HCT116 (cell line): ENCODE measurements around the gene STUM. TPM values are rescaled to one million over a fixed set of nuclear protein-coding genes. Genes with fewer than 3 reads are reported as not detected.

Source experiments
- ATAC-seq: fragments of 200-7000 bp; cut with Tn5 transposase; 2 replicates; pipeline ENCODE4 v1.9.1; 2020; ENCODE audit warnings: mild to moderate bottlenecking, moderate library complexity
- BruUV-seq: library from RNA; stranded (reverse); fragments of 400-500 nt; replicated peaks from 2 replicates; lab custom pipeline; 2021; lab: Mats Ljungman, UMichigan
- CTCF ChIA-PET: fragments of 300-600 bp; sonication (Branson Sonifier 250); formaldehyde crosslinking; loops from one replicate; lab custom pipeline; 2021; ENCODE audit warnings: antibody characterized with exemption; lab: Charles Lee
- POLR2A ChIA-PET: fragments of 300-600, 350-600 bp; sonication (Branson Sonifier 250); formaldehyde crosslinking; loops from one replicate; lab custom pipeline; 2021; ENCODE audit warnings: antibody characterized with exemption; lab: Charles Lee
- RAD21 ChIA-PET, 2 experiments: fragments of 300-600 bp; sonication (Branson Sonifier 250); formaldehyde crosslinking; loops; one replicate each; lab custom pipeline; 2023; ENCODE audit warnings: low total read pairs in 2 of 2; ENCODE audit not compliant: uncharacterized antibody in 2 of 2, unreplicated experiment in 2 of 2, low non-redundant PET in 1 of 2; lab: Charles Lee
- DNase-seq: peaks from one replicate; pipeline ENCODE4 v3.0.0-alpha.2; 2010; ENCODE audit warnings: low read depth, low spot score
- H2AFZ ChIP-seq: fragments of 200-600 bp; shearing (Covaris generic), sonication (generic); 2 replicates; pipeline ENCODE4 v1.6.1; 2017; ENCODE audit warnings: low read depth, mixed run types, mixed read lengths, antibody characterized with exemption, low read length; ENCODE audit not compliant: poor library complexity, severe bottlenecking
- H3K27ac ChIP-seq: 2 replicates; pipeline ENCODE4 v1.5.1; 2012; ENCODE audit warnings: low read depth, low read length
- H3K27me3 ChIP-seq: fragments of 200-600 bp; sonication (generic); 2 replicates; pipeline ENCODE4 v1.6.1; 2016; ENCODE audit warnings: mixed run types, low read length, mixed read lengths; ENCODE audit not compliant: insufficient read depth
- H3K36me3 ChIP-seq, 2 experiments: fragments of 200-500 bp in 1 of 2; fragments of 200-600 bp in 1 of 2; sonication (Bioruptor generic) in 1 of 2; sonication (generic) in 1 of 2; 2 replicates each; pipeline versions ENCODE4 v1.5.1 to v1.6.1; 2014 to 2016; ENCODE audit warnings: low read length in 2 of 2, inconsistent platforms in 1 of 2, mixed read lengths in 1 of 2, mixed run types in 1 of 2; ENCODE audit not compliant: insufficient read depth in 2 of 2, control insufficient read depth in 1 of 2
- H3K4me1 ChIP-seq, 2 experiments: fragments of 200-600 bp in 1 of 2; sonication (generic) in 1 of 2; 2 replicates each; pipeline versions ENCODE4 v1.5.1 to v1.6.1; 2012 to 2017; ENCODE audit warnings: low read length in 2 of 2, inconsistent platforms in 1 of 2, mild to moderate bottlenecking in 1 of 2, mixed read lengths in 1 of 2, mixed run types in 1 of 2, moderate library complexity in 1 of 2; ENCODE audit not compliant: insufficient read depth in 2 of 2, control insufficient read depth in 1 of 2
- H3K4me2 ChIP-seq: fragments of 200-600 bp; sonication (generic); 2 replicates; pipeline ENCODE4 v1.6.1; 2017; ENCODE audit warnings: mixed run types, low read length, mixed read lengths
- H3K4me3 ChIP-seq, 2 experiments: fragments of 200-600 bp in 1 of 2; sonication (generic) in 1 of 2; replicated peaks in 1 of 2; 2 replicates each; pipeline ENCODE4 v1.5.1; 2011 to 2016; ENCODE audit warnings: low read length in 2 of 2, control low read depth in 1 of 2, low read depth in 1 of 2, mild to moderate bottlenecking in 1 of 2, mixed read lengths in 1 of 2, mixed run types in 1 of 2
- H3K79me2 ChIP-seq: fragments of 200-600 bp; sonication (generic); 2 replicates; pipeline ENCODE4 v1.6.1; 2017; ENCODE audit warnings: mild to moderate bottlenecking, mixed run types, low read length, moderate library complexity, mixed read lengths; ENCODE audit not compliant: insufficient read depth
- H3K9ac ChIP-seq: fragments of 200-600 bp; sonication (generic); 2 replicates; pipeline ENCODE4 v1.6.1; 2016; ENCODE audit warnings: low read length, mixed read lengths
- H3K9me2 ChIP-seq: fragments of 200-600 bp; sonication (generic), shearing (Covaris generic); 2 replicates; pipeline ENCODE4 v1.6.1; 2017; ENCODE audit warnings: mixed run types, mild to moderate bottlenecking, moderate library complexity; ENCODE audit not compliant: insufficient read depth
- H3K9me3 ChIP-seq, 2 experiments: fragments of 200-500 bp in 1 of 2; fragments of 200-600 bp in 1 of 2; sonication (Bioruptor generic) in 1 of 2; sonication (generic) in 1 of 2; 2 replicates each; pipeline ENCODE4 v1.6.1; 2014 to 2017; ENCODE audit warnings: low read length in 2 of 2, mixed read lengths in 2 of 2, inconsistent platforms in 1 of 2, low read depth in 1 of 2, mild to moderate bottlenecking in 1 of 2, mixed run types in 1 of 2, moderate library complexity in 1 of 2; ENCODE audit not compliant: control insufficient read depth in 1 of 2, insufficient read depth in 1 of 2
- H4K20me1 ChIP-seq: fragments of 200-600 bp; sonication (generic), shearing (Covaris generic); 2 replicates; pipeline ENCODE4 v1.6.1; 2017; ENCODE audit warnings: mixed run types, mild to moderate bottlenecking, moderate library complexity; ENCODE audit not compliant: insufficient read depth
- ATF3 ChIP-seq: IDR thresholded peaks from 2 replicates; pipeline ENCODE4 v1.6.1; 2012
- CBX3 ChIP-seq: IDR thresholded peaks from 2 replicates; pipeline ENCODE4 v1.6.1; 2012; ENCODE audit warnings: low read depth
- EZH2phosphoT487 ChIP-seq: fragments of 200-600 bp; IDR thresholded peaks from 2 replicates; pipeline ENCODE4 v1.6.1; 2018; ENCODE audit warnings: antibody characterized with exemption, borderline replicate concordance
- JUND ChIP-seq: IDR thresholded peaks from 2 replicates; pipeline ENCODE4 v1.6.1; 2012
- MAX ChIP-seq: IDR thresholded peaks from 2 replicates; pipeline ENCODE4 v1.6.1; 2012
- SP1 ChIP-seq: IDR thresholded peaks from 2 replicates; pipeline ENCODE4 v1.6.1; 2012; ENCODE audit warnings: low read depth
- SRF ChIP-seq: IDR thresholded peaks from 2 replicates; pipeline ENCODE4 v1.6.1; 2012; ENCODE audit warnings: low read depth
- TCF7L2 ChIP-seq: IDR thresholded peaks from 2 replicates; pipeline ENCODE4 v1.7.0; 2011; ENCODE audit warnings: borderline replicate concordance, inconsistent platforms; ENCODE audit not compliant: insufficient read depth, insufficient read length; ENCODE audit errors: extremely low read depth
- YY1 ChIP-seq: IDR thresholded peaks from 2 replicates; pipeline ENCODE4 v1.6.1; 2011; ENCODE audit warnings: low read length, low read depth, moderate library complexity, mild to moderate bottlenecking; ENCODE audit not compliant: insufficient replicate concordance; ENCODE audit errors: extremely low read depth
- ZBTB33 ChIP-seq: IDR thresholded peaks from 2 replicates; pipeline ENCODE4 v1.6.1; 2011; ENCODE audit warnings: mild to moderate bottlenecking, low read length, moderate library complexity; ENCODE audit not compliant: insufficient replicate concordance; ENCODE audit errors: extremely low read depth
- ZFX ChIP-seq: fragments of 450-650 bp; IDR thresholded peaks from 2 replicates; pipeline ENCODE4 v1.6.1; 2017
- ZNF274 ChIP-seq: fragments of 200-500 bp; sonication (Bioruptor generic); IDR thresholded peaks from 2 replicates; pipeline ENCODE4 v1.6.1; 2014; ENCODE audit warnings: mild to moderate bottlenecking, low read depth, low read length, inconsistent platforms
- intact Hi-C: fragments of 100-400 bp; cut with micrococcal nuclease; formaldehyde crosslinking; loops from 2 replicates; pipeline ENCODE4 v1.10.0; 2022
- total RNA-seq: library from RNA; stranded (reverse); gene quantifications from one replicate; pipeline ENCODE4 v1.2.1, GENCODE V29; 2021; ENCODE audit not compliant: unreplicated experiment
- TF ChIP-seq, protein P1 (sequence below), 3 experiments: fragments of 200-600 bp in 1 of 3; sonication (generic) in 1 of 3; IDR thresholded peaks in 2 of 3; conservative IDR thresholded peaks in 1 of 3; 2 replicates each; pipeline ENCODE4 v1.5.1; 2012 to 2017; ENCODE audit warnings: low read depth in 2 of 3, low read length in 2 of 3, antibody characterized with exemption in 1 of 3, borderline replicate concordance in 1 of 3, control low read depth in 1 of 3, mild to moderate bottlenecking in 1 of 3, mixed read lengths in 1 of 3, mixed run types in 1 of 3, moderate library complexity in 1 of 3; ENCODE audit not compliant: insufficient read depth in 1 of 3
- TF ChIP-seq, protein P2 (sequence below): IDR thresholded peaks from 2 replicates; pipeline ENCODE4 v1.6.1; 2012; ENCODE audit warnings: low read depth

STUM gene
- total RNA-seq, 1 experiment from 2014 or later, result not detected

GRCh38 chr1:226511296-226511695, 37.3 kb upstream of the STUM start:
- ChIA-PET POLR2A (no interaction called here), RAD21 (no interaction called here), CTCF (no interaction called here)
- intact Hi-C loops, result no loop called here
- Histone ChIP-seq H3K9me2 (no peaks in the 10 kb centered on the region), H2AFZ (no peak overlapping the region), H3K27ac (no peak overlapping the region), H4K20me1 (no peaks in the 10 kb centered on the region), H3K4me3 (no peak overlapping the region), H3K9me3 (no peaks in the 10 kb centered on the region), H3K4me1 (peaks cover 0 to 8% of the 10 kb centered on the region in 2 experiments; a peak in 2 of 4 replicates), H3K36me3 (no peaks in the 10 kb centered on the region), H3K79me2 (no peaks in the 10 kb centered on the region), H3K4me2 (no peak overlapping the region), H3K27me3 (peaks cover 13% of the 10 kb centered on the region), H3K9ac (no peak overlapping the region)
- ATAC-seq (no peak), DNase-seq (no peak)
- TF ChIP-seq TCF7L2, result no peak
- no peak for TF ChIP-seq EZH2phosphoT487
- no peak for TF ChIP-seq SRF
- TF ChIP-seq SP1, result no peak
- no peak for TF ChIP-seq ATF3
- TF ChIP-seq ZFX, result no peak
- TF ChIP-seq, protein P1, sequence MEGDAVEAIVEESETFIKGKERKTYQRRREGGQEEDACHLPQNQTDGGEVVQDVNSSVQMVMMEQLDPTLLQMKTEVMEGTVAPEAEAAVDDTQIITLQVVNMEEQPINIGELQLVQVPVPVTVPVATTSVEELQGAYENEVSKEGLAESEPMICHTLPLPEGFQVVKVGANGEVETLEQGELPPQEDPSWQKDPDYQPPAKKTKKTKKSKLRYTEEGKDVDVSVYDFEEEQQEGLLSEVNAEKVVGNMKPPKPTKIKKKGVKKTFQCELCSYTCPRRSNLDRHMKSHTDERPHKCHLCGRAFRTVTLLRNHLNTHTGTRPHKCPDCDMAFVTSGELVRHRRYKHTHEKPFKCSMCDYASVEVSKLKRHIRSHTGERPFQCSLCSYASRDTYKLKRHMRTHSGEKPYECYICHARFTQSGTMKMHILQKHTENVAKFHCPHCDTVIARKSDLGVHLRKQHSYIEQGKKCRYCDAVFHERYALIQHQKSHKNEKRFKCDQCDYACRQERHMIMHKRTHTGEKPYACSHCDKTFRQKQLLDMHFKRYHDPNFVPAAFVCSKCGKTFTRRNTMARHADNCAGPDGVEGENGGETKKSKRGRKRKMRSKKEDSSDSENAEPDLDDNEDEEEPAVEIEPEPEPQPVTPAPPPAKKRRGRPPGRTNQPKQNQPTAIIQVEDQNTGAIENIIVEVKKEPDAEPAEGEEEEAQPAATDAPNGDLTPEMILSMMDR (IDR thresholded peaks at IDR 0.05 in 2 of 3, conservative IDR thresholded peaks at IDR 0.05 in 1 of 3; ENCODE audit: borderline replicate concordance in 1 of 3, insufficient read depth in 1 of 3, low read depth in 2 of 3, low read length in 2 of 3), result no peak
- TF ChIP-seq ZBTB33, result no peak
- TF ChIP-seq MAX, result no peak
- no peak for TF ChIP-seq ZNF274
- TF ChIP-seq JUND, result no peak
- TF ChIP-seq YY1, result no peak
- TF ChIP-seq, protein P2, sequence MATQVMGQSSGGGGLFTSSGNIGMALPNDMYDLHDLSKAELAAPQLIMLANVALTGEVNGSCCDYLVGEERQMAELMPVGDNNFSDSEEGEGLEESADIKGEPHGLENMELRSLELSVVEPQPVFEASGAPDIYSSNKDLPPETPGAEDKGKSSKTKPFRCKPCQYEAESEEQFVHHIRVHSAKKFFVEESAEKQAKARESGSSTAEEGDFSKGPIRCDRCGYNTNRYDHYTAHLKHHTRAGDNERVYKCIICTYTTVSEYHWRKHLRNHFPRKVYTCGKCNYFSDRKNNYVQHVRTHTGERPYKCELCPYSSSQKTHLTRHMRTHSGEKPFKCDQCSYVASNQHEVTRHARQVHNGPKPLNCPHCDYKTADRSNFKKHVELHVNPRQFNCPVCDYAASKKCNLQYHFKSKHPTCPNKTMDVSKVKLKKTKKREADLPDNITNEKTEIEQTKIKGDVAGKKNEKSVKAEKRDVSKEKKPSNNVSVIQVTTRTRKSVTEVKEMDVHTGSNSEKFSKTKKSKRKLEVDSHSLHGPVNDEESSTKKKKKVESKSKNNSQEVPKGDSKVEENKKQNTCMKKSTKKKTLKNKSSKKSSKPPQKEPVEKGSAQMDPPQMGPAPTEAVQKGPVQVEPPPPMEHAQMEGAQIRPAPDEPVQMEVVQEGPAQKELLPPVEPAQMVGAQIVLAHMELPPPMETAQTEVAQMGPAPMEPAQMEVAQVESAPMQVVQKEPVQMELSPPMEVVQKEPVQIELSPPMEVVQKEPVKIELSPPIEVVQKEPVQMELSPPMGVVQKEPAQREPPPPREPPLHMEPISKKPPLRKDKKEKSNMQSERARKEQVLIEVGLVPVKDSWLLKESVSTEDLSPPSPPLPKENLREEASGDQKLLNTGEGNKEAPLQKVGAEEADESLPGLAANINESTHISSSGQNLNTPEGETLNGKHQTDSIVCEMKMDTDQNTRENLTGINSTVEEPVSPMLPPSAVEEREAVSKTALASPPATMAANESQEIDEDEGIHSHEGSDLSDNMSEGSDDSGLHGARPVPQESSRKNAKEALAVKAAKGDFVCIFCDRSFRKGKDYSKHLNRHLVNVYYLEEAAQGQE, result no peak
- no peak for TF ChIP-seq CBX3
- no TSS peak for BruUV-seq
